Fibroblast of mammary gland (primary cell): Measurements from ENCODE around the gene PLD1.

Experiments used
- DNase-seq: peaks from one replicate; pipeline ENCODE4 v3.0.0-alpha.2; 2010; ENCODE audit warnings: low read depth
- H3K4me3 ChIP-seq: 2 replicates; pipeline ENCODE4 v1.5.1; 2011; ENCODE audit warnings: low read depth, mild to moderate bottlenecking, low read length, moderate library complexity; ENCODE audit not compliant: control insufficient read depth
- CTCF ChIP-seq: conservative IDR thresholded peaks from 2 replicates; pipeline ENCODE4 v1.5.1; 2011; ENCODE audit warnings: low read depth, low read length, inconsistent platforms; ENCODE audit not compliant: control insufficient read depth, insufficient read depth

Gene PLD1

GRCh38 chr3:171769461-171769860 lies 40.8 kb downstream of the PLD1 start:
- no peak for TF ChIP-seq CTCF
- no peak overlapping the region for H3K4me3 ChIP-seq
- DNase-seq = no peak

GRCh38 chr3:171768986-171769385 lies 41.3 kb downstream of the PLD1 start:
- no peak for DNase-seq
- TF ChIP-seq CTCF = no peak
- H3K4me3 ChIP-seq = no peak overlapping the region

GRCh38 chr3:171768281-171768900 lies 41.9 kb downstream of the PLD1 start:
- no peak overlapping the region for H3K4me3 ChIP-seq
- no peak for TF ChIP-seq CTCF

GRCh38 chr3:171765511-171765887 lies 44.8 kb downstream of the PLD1 start:
- no peak for DNase-seq
- H3K4me3 ChIP-seq = no peak overlapping the region
- no peak for TF ChIP-seq CTCF

More at GRCh38 chr3:171768281-171768900, 41.9 kb downstream of the PLD1 start:
- no peak for DNase-seq

GRCh38 chr3:171763392-171763791 lies 46.9 kb downstream of the PLD1 start:
- TF ChIP-seq CTCF = no peak
- DNase-seq = no peak
- H3K4me3 ChIP-seq = no peak overlapping the region

- TF ChIP-seq CTCF = no peak
- H3K4me3 ChIP-seq = no peak overlapping the region
- DNase-seq = no peak
Measured at GRCh38 chr3:171760477-171760876, 49.8 kb downstream of the PLD1 start.

- no peak for DNase-seq
- no peak for TF ChIP-seq CTCF
- H3K4me3 ChIP-seq = no peak overlapping the region
Measured at GRCh38 chr3:171758109-171758508, 52.2 kb downstream of the PLD1 start.
